Colonic mucosa (tissue), 4 donors: ENCODE measurements around the gene NKG7. TPM values are rescaled to one million over a fixed set of nuclear protein-coding genes. Genes with fewer than 3 reads are reported as not detected.

Source experiments
- DNase-seq: peaks from one replicate; pipeline ENCODE4 v3.0.0-alpha.2; 2020
- H3K27ac ChIP-seq: fragments of 200-600 bp; one replicate; pipeline ENCODE4 v1.8.0; 2021
- H3K27me3 ChIP-seq: fragments of 200-600 bp; one replicate; pipeline ENCODE4 v1.8.0; 2021
- H3K36me3 ChIP-seq: fragments of 200-600 bp; one replicate; pipeline ENCODE4 v1.8.0; 2021
- H3K4me1 ChIP-seq: fragments of 200-600 bp; one replicate; pipeline ENCODE4 v1.8.0; 2021; ENCODE audit warnings: mild to moderate bottlenecking
- H3K4me3 ChIP-seq: fragments of 200-600 bp; one replicate; pipeline ENCODE4 v1.8.0; 2021
- H3K9ac ChIP-seq, 2 donors: one replicate each; pipeline ENCODE4 v1.7.0; 2013; ENCODE audit warnings: control low read depth in 2 of 2, low read depth in 2 of 2, low read length in 2 of 2
- H3K9me3 ChIP-seq: fragments of 200-600 bp; one replicate; pipeline ENCODE4 v1.8.0; 2021
- intact Hi-C: fragments of 100-400 bp; cut with DNase I; formaldehyde crosslinking; loops from one replicate; pipeline ENCODE4 v1.14.1; 2022
- total RNA-seq, 2 donors: library from RNA; stranded (reverse); fragmentation: NEBNext Ultra II Directional in 1 of 2; extraction: Animal tissue kit (Norgen Biotek cat#: 25700) in 1 of 2; gene quantifications; one replicate each; pipeline ENCODE4 v1.2.1, GENCODE V29; 2021
- TF ChIP-seq, protein P1 (sequence below): fragments of 200-600 bp; IDR thresholded peaks from one replicate; pipeline ENCODE4 v1.8.0; 2022; ENCODE audit warnings: antibody characterized with exemption, mild to moderate bottlenecking
- donor health status: healthy.
- donor health status: DM: no; HTN: no; CAD: no.
- donor health status: DM: no; HTN: no; CAD: no.

The NKG7 gene
- total RNA-seq, 2 donors from 2014 or later, result 2.3 to 2.7 TPM

DNA sequence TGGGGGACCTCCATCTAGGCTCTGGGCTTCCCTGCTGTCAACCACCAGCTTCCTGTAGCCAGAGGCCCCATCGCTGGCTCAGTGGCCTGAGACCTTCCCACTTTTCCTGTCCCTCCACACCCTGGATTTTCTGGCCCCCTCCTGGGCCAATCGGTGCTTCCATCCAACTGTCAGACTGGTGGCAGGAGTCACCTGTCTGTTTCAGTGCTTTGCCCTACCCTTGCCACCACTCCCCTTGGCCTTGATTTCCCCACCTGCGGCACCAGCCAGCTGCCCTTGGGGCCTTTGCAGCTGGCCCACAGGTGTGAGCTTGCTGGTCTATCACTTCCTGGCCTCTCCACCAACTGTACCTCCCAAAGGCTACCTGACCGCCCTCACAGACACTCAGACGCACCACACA lies 43.0 kb downstream of the NKG7 start:
- no peak overlapping the region for H3K9ac ChIP-seq
- DNase-seq, result no peak
- TF ChIP-seq, protein P1, sequence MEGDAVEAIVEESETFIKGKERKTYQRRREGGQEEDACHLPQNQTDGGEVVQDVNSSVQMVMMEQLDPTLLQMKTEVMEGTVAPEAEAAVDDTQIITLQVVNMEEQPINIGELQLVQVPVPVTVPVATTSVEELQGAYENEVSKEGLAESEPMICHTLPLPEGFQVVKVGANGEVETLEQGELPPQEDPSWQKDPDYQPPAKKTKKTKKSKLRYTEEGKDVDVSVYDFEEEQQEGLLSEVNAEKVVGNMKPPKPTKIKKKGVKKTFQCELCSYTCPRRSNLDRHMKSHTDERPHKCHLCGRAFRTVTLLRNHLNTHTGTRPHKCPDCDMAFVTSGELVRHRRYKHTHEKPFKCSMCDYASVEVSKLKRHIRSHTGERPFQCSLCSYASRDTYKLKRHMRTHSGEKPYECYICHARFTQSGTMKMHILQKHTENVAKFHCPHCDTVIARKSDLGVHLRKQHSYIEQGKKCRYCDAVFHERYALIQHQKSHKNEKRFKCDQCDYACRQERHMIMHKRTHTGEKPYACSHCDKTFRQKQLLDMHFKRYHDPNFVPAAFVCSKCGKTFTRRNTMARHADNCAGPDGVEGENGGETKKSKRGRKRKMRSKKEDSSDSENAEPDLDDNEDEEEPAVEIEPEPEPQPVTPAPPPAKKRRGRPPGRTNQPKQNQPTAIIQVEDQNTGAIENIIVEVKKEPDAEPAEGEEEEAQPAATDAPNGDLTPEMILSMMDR, result no peak
- H3K4me1 ChIP-seq, result no peaks in the 10 kb centered on the region
- H3K27ac ChIP-seq, result no peak overlapping the region
- H3K9me3 ChIP-seq, result no peaks in the 10 kb centered on the region
- H3K36me3 ChIP-seq, result no peaks in the 10 kb centered on the region
- intact Hi-C loops, result no loop called here
- peaks cover 16% of the 10 kb centered on the region for H3K27me3 ChIP-seq
- H3K4me3 ChIP-seq, result no peak overlapping the region

DNA sequence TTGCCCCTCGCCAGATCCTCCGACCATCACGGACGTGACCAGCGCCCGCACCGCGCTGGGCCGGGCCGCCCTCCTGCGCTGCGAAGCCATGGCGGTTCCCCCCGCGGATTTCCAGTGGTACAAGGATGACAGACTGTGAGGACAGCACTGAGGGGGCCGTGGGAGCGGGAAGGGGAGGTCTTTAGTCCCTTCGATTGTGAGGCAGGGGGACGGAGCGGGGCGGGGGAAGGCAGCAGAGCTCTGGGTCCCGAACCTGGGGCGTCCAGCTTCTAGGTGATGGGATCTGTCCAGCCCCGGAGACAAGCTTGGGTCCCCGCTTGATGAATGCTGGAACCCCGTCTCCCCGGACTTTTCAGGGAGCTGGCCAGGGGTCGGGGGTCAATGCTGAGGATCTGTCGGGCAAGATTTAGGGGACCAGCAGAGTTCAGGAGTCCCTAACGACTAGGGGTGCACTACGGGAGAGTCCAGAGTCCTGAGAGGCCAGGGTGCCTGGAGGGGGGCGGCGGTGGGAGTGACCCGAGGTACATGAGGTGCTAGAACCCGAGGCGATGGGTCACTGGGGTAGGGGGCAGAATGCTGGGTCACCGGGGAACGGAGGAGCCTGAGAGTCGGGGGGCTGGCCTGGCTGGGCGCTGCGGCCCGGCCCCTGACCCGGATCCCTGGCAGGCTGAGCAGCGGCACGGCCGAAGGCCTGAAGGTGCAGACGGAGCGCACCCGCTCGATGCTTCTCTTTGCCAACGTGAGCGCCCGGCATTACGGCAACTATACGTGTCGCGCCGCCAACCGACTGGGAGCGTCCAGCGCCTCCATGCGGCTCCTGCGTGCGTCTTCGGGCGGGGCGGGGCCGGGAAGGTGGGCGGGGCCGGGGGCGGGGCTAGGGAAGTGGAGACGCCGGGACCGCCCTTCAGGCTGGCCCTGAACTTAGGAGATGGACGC lies 45.1 kb downstream of the NKG7 start:
- no peak overlapping the region for H3K9ac ChIP-seq
- intact Hi-C loops, result no loop called here
- TF ChIP-seq, protein P1, result no peak
- no peaks in the 10 kb centered on the region for H3K4me1 ChIP-seq
- no peaks in the 10 kb centered on the region for H3K36me3 ChIP-seq
- no peak overlapping the region for H3K27ac ChIP-seq
- H3K9me3 ChIP-seq, result no peaks in the 10 kb centered on the region
- peak; percentile 61 for DNase-seq
- no peak overlapping the region for H3K4me3 ChIP-seq
- peaks cover 16% of the 10 kb centered on the region for H3K27me3 ChIP-seq

DNA sequence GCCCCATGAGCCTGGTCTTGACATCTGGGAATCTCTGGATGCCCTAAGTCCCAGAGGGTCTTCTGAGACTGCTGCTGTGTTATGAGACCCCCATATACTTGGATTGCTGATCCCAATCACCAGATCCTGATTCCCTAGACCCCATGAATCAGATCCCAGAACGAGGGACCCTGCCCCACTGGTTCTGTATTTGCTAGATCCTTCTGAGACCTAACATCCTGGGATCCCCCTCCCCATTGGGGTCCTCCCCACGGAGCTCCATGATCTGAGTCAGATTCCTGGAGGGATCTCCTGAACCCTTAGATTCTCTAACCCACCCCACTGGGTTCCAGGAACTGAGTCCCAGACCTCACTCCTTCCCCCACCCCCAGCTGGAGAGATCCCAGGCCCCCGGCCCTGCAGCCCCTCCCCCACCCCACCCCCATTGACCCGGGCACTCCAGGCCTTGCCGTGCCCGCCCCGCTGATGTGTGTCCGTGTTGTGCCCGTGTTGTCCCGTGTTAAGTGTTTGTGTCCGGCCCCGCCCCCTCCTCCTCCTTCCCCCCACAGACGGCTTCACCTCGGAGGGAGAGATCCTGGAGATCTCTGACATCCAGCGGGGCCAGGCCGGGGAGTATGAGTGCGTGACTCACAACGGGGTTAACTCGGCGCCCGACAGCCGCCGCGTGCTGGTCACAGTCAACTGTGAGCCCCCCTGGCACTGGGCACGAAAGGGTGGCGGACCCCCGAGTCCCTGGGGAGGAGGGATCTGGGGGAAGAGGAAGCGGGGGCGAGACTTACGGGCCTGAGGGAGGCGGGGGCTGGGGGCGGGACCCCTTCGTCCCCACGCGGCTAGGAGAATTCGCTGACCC lies 46.0 kb downstream of the NKG7 start:
- Histone ChIP-seq H3K9ac (no peak overlapping the region), H3K9me3 (no peaks in the 10 kb centered on the region), H3K27me3 (peaks cover 16% of the 10 kb centered on the region), H3K4me3 (no peak overlapping the region), H3K36me3 (no peaks in the 10 kb centered on the region), H3K27ac (no peak overlapping the region), H3K4me1 (no peaks in the 10 kb centered on the region)
- intact Hi-C loops, result no loop called here
- no peak for DNase-seq
- TF ChIP-seq, protein P1, result no peak

DNA sequence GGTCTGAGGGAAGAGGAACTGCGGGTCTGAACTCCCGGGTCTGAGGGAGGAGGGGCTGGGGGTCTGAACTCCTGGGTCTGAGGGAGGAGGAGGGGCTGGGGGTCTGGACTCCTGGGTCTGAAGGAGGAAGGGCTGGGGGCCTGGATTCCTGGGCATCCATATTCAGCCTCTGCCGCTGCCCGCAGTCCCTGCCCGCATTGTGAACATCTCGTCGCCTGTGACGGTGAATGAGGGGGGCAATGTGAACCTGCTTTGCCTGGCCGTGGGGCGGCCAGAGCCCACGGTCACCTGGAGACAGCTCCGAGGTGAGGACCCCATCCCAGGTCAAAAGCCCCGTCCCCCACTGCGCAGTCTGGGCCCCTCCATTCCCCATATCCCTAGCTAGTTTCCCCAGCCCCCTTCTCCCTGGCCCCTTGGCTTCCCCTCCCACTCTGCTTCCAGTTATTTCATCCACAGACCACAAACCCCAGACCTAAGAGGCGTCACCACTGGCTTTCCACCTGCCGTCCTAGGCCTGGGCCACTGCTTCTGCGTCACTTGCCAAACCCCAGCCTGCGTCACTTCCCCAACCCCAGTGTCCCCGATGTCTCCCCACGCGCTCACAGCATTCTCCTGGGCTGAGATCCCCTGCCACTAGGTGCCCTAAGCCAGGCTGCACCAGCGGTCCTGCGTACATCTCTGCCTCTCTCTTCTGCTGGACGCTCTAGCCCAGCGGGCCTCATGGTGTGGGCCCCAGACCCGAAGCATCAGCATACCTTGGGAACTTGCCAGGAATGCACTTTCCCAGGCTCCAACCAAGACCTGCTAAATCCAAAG lies 47.1 kb downstream of the NKG7 start:
- H3K9ac ChIP-seq, result no peak overlapping the region
- intact Hi-C loops, result no loop called here

More for the DNA sequence above, 47.1 kb downstream of the NKG7 start:
- Histone ChIP-seq H3K27me3 (peaks cover 16% of the 10 kb centered on the region), H3K36me3 (no peaks in the 10 kb centered on the region), H3K4me3 (no peak overlapping the region), H3K27ac (no peak overlapping the region), H3K4me1 (no peaks in the 10 kb centered on the region), H3K9me3 (no peaks in the 10 kb centered on the region)
- DNase-seq, result no peak
- TF ChIP-seq, protein P1, result no peak
